OCI-LY1 (cell line): ENCODE measurements around the gene RNF150.

ENCODE experiments used
- H2AFZ ChIP-seq: fragments of 200-600 bp; sonication (generic), shearing (Covaris generic); 2 replicates; pipeline ENCODE4 v1.6.0; 2014; ENCODE audit warnings: antibody characterized with exemption, mild to moderate bottlenecking, low read length
- H3F3A ChIP-seq: fragments of 200-600 bp; sonication (generic), shearing (Covaris generic); 2 replicates; pipeline ENCODE4 v1.6.0; 2014; ENCODE audit warnings: mild to moderate bottlenecking, antibody characterized with exemption, low read length, moderate library complexity; ENCODE audit not compliant: insufficient read depth
- H3K27ac ChIP-seq: fragments of 200-600 bp; sonication (generic); 2 replicates; pipeline ENCODE4 v1.5.1; 2014; ENCODE audit warnings: low read length, mixed run types, mild to moderate bottlenecking, low read depth; ENCODE audit not compliant: poor library complexity, severe bottlenecking
- H3K27me3 ChIP-seq: fragments of 200-600 bp; sonication (generic); 2 replicates; pipeline ENCODE4 v1.6.0; 2014; ENCODE audit warnings: antibody characterized with exemption, mild to moderate bottlenecking, low read length, moderate library complexity; ENCODE audit not compliant: insufficient read depth
- H3K36me3 ChIP-seq: fragments of 200-600 bp; sonication (generic); 2 replicates; pipeline ENCODE4 v1.6.1; 2014; ENCODE audit warnings: mild to moderate bottlenecking, antibody characterized with exemption, low read length, moderate library complexity, mixed read lengths; ENCODE audit not compliant: insufficient read depth
- H3K4me1 ChIP-seq: fragments of 200-600 bp; sonication (generic); 2 replicates; pipeline ENCODE4 v1.5.1; 2014; ENCODE audit warnings: mild to moderate bottlenecking, low read length, moderate library complexity; ENCODE audit not compliant: insufficient read depth, severe bottlenecking
- H3K4me2 ChIP-seq: fragments of 200-600 bp; sonication (generic), shearing (Covaris generic); 2 replicates; pipeline ENCODE4 v1.6.1; 2014; ENCODE audit warnings: low read length
- H3K4me3 ChIP-seq: fragments of 200-600 bp; sonication (generic); 2 replicates; pipeline ENCODE4 v1.5.1; 2014; ENCODE audit warnings: low read length, low read depth, mild to moderate bottlenecking, mixed read lengths; ENCODE audit not compliant: poor library complexity, severe bottlenecking
- H3K79me2 ChIP-seq: fragments of 200-600 bp; shearing (Covaris generic); 2 replicates; pipeline ENCODE4 v1.6.1; 2016; ENCODE audit warnings: mixed run types, low read length, mixed read lengths; ENCODE audit not compliant: insufficient read depth
- H3K9ac ChIP-seq: fragments of 200-600 bp; sonication (generic), shearing (Covaris generic); 2 replicates; pipeline ENCODE4 v1.6.1; 2014; ENCODE audit warnings: mild to moderate bottlenecking, low read length, mixed read lengths
- H3K9me2 ChIP-seq: fragments of 200-600 bp; sonication (generic), shearing (Covaris generic); 2 replicates; pipeline ENCODE4 v1.6.1; 2014; ENCODE audit warnings: low read depth, mild to moderate bottlenecking, low read length, mixed read lengths
- H3K9me3 ChIP-seq: fragments of 200-600 bp; shearing (Covaris generic); 2 replicates; pipeline ENCODE4 v1.6.1; 2014; ENCODE audit warnings: low read length, mixed read lengths
- H4K20me1 ChIP-seq: fragments of 200-600 bp; sonication (generic), shearing (Covaris generic); 2 replicates; pipeline ENCODE4 v1.6.0; 2016; ENCODE audit warnings: mild to moderate bottlenecking, low read length; ENCODE audit not compliant: insufficient read depth
- CTCF ChIP-seq: fragments of 200-600 bp; sonication (generic), shearing (Covaris generic); IDR thresholded peaks from 2 replicates; pipeline ENCODE4 v1.5.1; 2017; ENCODE audit warnings: mild to moderate bottlenecking, antibody characterized with exemption, low read length, moderate library complexity, mixed read lengths
- EZH2 ChIP-seq: fragments of 200-600 bp; sonication (generic), shearing (Covaris generic); IDR thresholded peaks from 2 replicates; pipeline ENCODE4 v1.8.0; 2017; ENCODE audit warnings: borderline replicate concordance, mixed run types, mild to moderate bottlenecking, antibody characterized with exemption, low read length, moderate library complexity, mixed read lengths

The RNF150 gene

GRCh38 chr4:141006242-141006802 is 126.9 kb downstream of the RNF150 start:
- Histone ChIP-seq H3K36me3 (no peaks in the 10 kb centered on the region), H3K9me3 (no peaks in the 10 kb centered on the region), H4K20me1 (no peaks in the 10 kb centered on the region), H3K9me2 (no peaks in the 10 kb centered on the region), H3K4me2 (no peak overlapping the region), H3K27me3 (no peaks in the 10 kb centered on the region), H2AFZ (no peak overlapping the region), H3K27ac (no peak overlapping the region), H3K79me2 (no peaks in the 10 kb centered on the region), H3K4me3 (no peak overlapping the region), H3K9ac (no peak overlapping the region), H3K4me1 (no peaks in the 10 kb centered on the region), H3F3A (no peaks in the 10 kb centered on the region)
- TF ChIP-seq EZH2 (no peak), CTCF (no peak)

- no peaks in the 10 kb centered on the region for H3K79me2 ChIP-seq
- no peaks in the 10 kb centered on the region for H3K4me1 ChIP-seq
- H3K4me3 ChIP-seq, result no peak overlapping the region
- TF ChIP-seq EZH2 (no peak), CTCF (no peak)
- H3K9me2 ChIP-seq, result no peaks in the 10 kb centered on the region
- H2AFZ ChIP-seq, result no peak overlapping the region
- H3K4me2 ChIP-seq, result no peak overlapping the region
- no peaks in the 10 kb centered on the region for H3K27me3 ChIP-seq
- no peak overlapping the region for H3K27ac ChIP-seq
- H3K36me3 ChIP-seq, result no peaks in the 10 kb centered on the region
- H3K9ac ChIP-seq, result no peak overlapping the region
- H3F3A ChIP-seq, result no peaks in the 10 kb centered on the region
- H3K9me3 ChIP-seq, result no peaks in the 10 kb centered on the region
- no peaks in the 10 kb centered on the region for H4K20me1 ChIP-seq
These were observed 128.4 kb downstream of the RNF150 start for GRCh38 chr4:141004823-141005222.

- Histone ChIP-seq H2AFZ (no peak overlapping the region), H3K36me3 (no peaks in the 10 kb centered on the region), H3K4me2 (no peak overlapping the region), H3K9me3 (no peaks in the 10 kb centered on the region), H3K9ac (no peak overlapping the region), H3K9me2 (no peaks in the 10 kb centered on the region), H3K79me2 (no peaks in the 10 kb centered on the region), H3K27ac (no peak overlapping the region), H3K4me1 (no peaks in the 10 kb centered on the region), H3K4me3 (no peak overlapping the region), H4K20me1 (no peaks in the 10 kb centered on the region), H3F3A (no peaks in the 10 kb centered on the region), H3K27me3 (no peaks in the 10 kb centered on the region)
- TF ChIP-seq CTCF (no peak), EZH2 (no peak)
These were observed 130.1 kb downstream of the RNF150 start for GRCh38 chr4:141003193-141003592.
